ENCODE data around the gene CHADL.
A peak's percentile ranks its signal among the peaks of the same experiment; 100 is the strongest.

Gene CHADL

GRCh38 chr22:41237707-41238569, 2.8 kb downstream of the CHADL start:
- H3K36me3 ChIP-seq = peaks cover 0 to 5% (median 0%) of the 10 kb centered on the region in 3 donors
- no peaks in the 10 kb centered on the region for H3K9me3 ChIP-seq
- peaks cover 0 to 19% (median 14%) of the 10 kb centered on the region in 4 donors for H3K4me1 ChIP-seq
- H3K4me3 ChIP-seq = peak overlapping the region; percentile 39 to 60
- peak overlapping the region in 1 of 2 donors; percentile 22 for H3K27ac ChIP-seq
- TF ChIP-seq CTCF (IDR thresholded peaks at IDR 0.05) = peak; percentile 31 to 37
- no peaks in the 10 kb centered on the region for H3K27me3 ChIP-seq
- DNase-seq = peak; percentile 35 to 70
- intact Hi-C loops (cut with DNase I; ENCODE audit: low total_unique reads) = no loop called here

GRCh38 chr22:41237036-41237706, 3.6 kb downstream of the CHADL start:
- Histone ChIP-seq H3K9me3 (no peaks in the 10 kb centered on the region), H3K4me1 (peaks cover 0 to 19% (median 14%) of the 10 kb centered on the region in 4 donors), H3K4me3 (peak overlapping the region; percentile 39 to 60), H3K27ac (peak overlapping the region in 1 of 2 donors; percentile 22), H3K27me3 (no peaks in the 10 kb centered on the region), H3K36me3 (peaks cover 0 to under 1% (median 0%) of the 10 kb centered on the region in 3 donors)
- no peak for DNase-seq
- intact Hi-C loops (cut with DNase I; ENCODE audit: low total_unique reads) = no loop called here
- no peak for TF ChIP-seq CTCF (IDR thresholded peaks at IDR 0.05)

- no peak for DNase-seq
- Histone ChIP-seq H3K4me1 (peaks cover 0 to 19% (median 14%) of the 10 kb centered on the region in 4 donors), H3K27ac (no peak overlapping the region), H3K4me3 (no peak overlapping the region), H3K36me3 (peaks cover 6 to 21% (median 6%) of the 10 kb centered on the region in 3 donors), H3K9me3 (no peaks in the 10 kb centered on the region), H3K27me3 (no peaks in the 10 kb centered on the region)
- intact Hi-C loops (cut with DNase I; ENCODE audit: low total_unique reads) = no loop called here
- no peak for TF ChIP-seq CTCF (IDR thresholded peaks at IDR 0.05)
Observed at GRCh38 chr22:41234815-41235695, 5.7 kb downstream of the CHADL start.

- intact Hi-C loops (cut with DNase I; ENCODE audit: low total_unique reads) = no loop called here
- TF ChIP-seq CTCF (IDR thresholded peaks at IDR 0.05) = no peak
- no peaks in the 10 kb centered on the region for H3K4me1 ChIP-seq
- no peaks in the 10 kb centered on the region for H3K9me3 ChIP-seq
- no peak overlapping the region for H3K27ac ChIP-seq
- DNase-seq = no peak
- H3K27me3 ChIP-seq = no peaks in the 10 kb centered on the region
- no peak overlapping the region for H3K4me3 ChIP-seq
- peaks cover 24 to 56% (median 33%) of the 10 kb centered on the region in 3 donors for H3K36me3 ChIP-seq
Observed at GRCh38 chr22:41231369-41231768, 9.4 kb downstream of the CHADL start.

GRCh38 chr22:41230401-41230785, 10.3 kb downstream of the CHADL start:
- DNase-seq = no peak
- Histone ChIP-seq H3K27me3 (no peaks in the 10 kb centered on the region), H3K9me3 (no peaks in the 10 kb centered on the region), H3K27ac (no peak overlapping the region), H3K4me1 (no peaks in the 10 kb centered on the region), H3K36me3 (peaks cover 27 to 66% (median 42%) of the 10 kb centered on the region in 3 donors), H3K4me3 (no peak overlapping the region)
- intact Hi-C loops (cut with DNase I; ENCODE audit: low total_unique reads) = no loop called here
- no peak for TF ChIP-seq CTCF (IDR thresholded peaks at IDR 0.05)

All from tibial artery (tissue), 4 donors.